ENCODE results near the gene MAP3K5. TPM values are rescaled to one million over a fixed set of nuclear protein-coding genes. Genes with fewer than 3 reads are reported as not detected.

MAP3K5 gene
- total and polyA plus RNA-seq, 2 of the 8 experiments (the other 6 are each of a cell fraction or from before 2014, with no cell fraction given): 0.63 to 2.6 TPM

DNA sequence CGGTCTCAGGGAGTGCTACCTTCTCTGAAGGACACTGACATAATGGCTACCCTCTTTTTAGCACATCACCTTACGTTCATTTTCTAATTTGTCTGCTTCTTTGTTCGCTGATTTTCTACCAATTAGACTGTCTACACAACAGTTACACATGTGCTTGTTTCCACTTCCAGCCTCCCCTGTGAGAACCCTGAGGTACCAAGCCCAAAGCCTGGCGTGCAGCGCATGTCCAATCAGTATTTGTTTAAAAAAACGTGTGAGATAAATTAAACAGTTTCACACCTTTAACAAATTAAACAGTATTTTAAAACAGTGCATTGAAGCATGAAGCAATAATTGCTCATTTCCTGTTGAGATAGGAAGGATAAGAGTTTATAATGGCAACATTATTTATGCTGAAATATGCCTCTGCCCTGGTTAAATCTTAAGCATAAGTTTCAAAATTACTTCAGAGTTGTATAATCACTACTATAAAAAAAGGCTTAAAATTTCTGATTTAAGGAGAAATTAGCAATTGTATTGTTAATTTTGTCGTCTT lies 88.9 kb downstream of the MAP3K5 start:
- Histone ChIP-seq H3K79me1 (ENCODE audit: low read depth, low read length) (no peaks in the 10 kb centered on the region), H2AFZ (ENCODE audit: low read length) (no peak overlapping the region), H2BK12ac (ENCODE audit: low read depth, low read length) (no peak overlapping the region), H3K4me1 (replicated peaks in 1 of 4; ENCODE audit: control insufficient read depth in 3 of 4, insufficient read depth in 4 of 4, low read length in 3 of 4) (peaks cover 0 to 2% (median 0%) of the 10 kb centered on the region in 4 experiments; a peak in 1 of 7 replicates), H3K9me3 (ENCODE audit: insufficient read depth in 2 of 2, low read depth in 1 of 2, low read length in 1 of 2) (no peaks in the 10 kb centered on the region), H3K4me2 (ENCODE audit: insufficient read depth in 1 of 2, low read depth in 2 of 2, low read length in 2 of 2) (no peak overlapping the region), H4K5ac (ENCODE audit: insufficient read length, low read depth, low read length) (no peak overlapping the region), H4K8ac (ENCODE audit: extremely low read depth, insufficient read depth, low read length) (no peak overlapping the region), H4K20me1 (replicated peaks in 1 of 2; ENCODE audit: control insufficient read depth in 1 of 2, insufficient read depth in 2 of 2, low read length in 2 of 2) (no peaks in the 10 kb centered on the region), H3K36me3 (ENCODE audit: control insufficient read depth in 2 of 4, insufficient read depth in 4 of 4, low read length in 3 of 4) (no peaks in the 10 kb centered on the region), H3K79me2 (ENCODE audit: control insufficient read depth in 1 of 2, insufficient read depth in 2 of 2, low read length in 2 of 2) (no peaks in the 10 kb centered on the region), H3K27me3 (replicated peaks in 1 of 4; ENCODE audit: control insufficient read depth in 3 of 4, extremely low read depth in 1 of 4, insufficient read depth in 3 of 4, low read length in 3 of 4) (peaks cover 0 to 4% (median 0%) of the 10 kb centered on the region in 4 experiments; a peak in 1 of 7 replicates), H3K23me2 (ENCODE audit: low read depth, low read length) (no peaks in the 10 kb centered on the region), H3K27ac (ENCODE audit: low read depth, low read length) (no peak overlapping the region), H3K9ac (replicated peaks in 1 of 4; ENCODE audit: extremely low read depth in 1 of 4, low read depth in 3 of 4, low read length in 3 of 4) (no peak overlapping the region), H2BK20ac (ENCODE audit: low read length) (no peak overlapping the region), H3K4me3 (ENCODE audit: extremely low read depth in 1 of 4, insufficient read depth in 2 of 4, low read depth in 3 of 4, low read length in 4 of 4) (no peak overlapping the region), H2BK120ac (replicated peaks; ENCODE audit: low read depth, low read length) (no peak overlapping the region), H3K4ac (replicated peaks; ENCODE audit: insufficient read length, low read depth, low read length) (no peak overlapping the region), H3K56ac (replicated peaks; ENCODE audit: insufficient read length, low read depth, low read length) (no peak overlapping the region), H3K23ac (ENCODE audit: insufficient read length) (no peak overlapping the region), H2AK5ac (ENCODE audit: low read depth, low read length) (no peak overlapping the region), H4K91ac (replicated peaks; ENCODE audit: insufficient read length, low read length) (no peak overlapping the region), H3K14ac (ENCODE audit: insufficient read length) (no peak overlapping the region), H2BK5ac (ENCODE audit: low read depth, low read length) (no peak overlapping the region), H2BK15ac (ENCODE audit: low read length) (no peak overlapping the region), H3K18ac (ENCODE audit: extremely low read depth, low read length) (no peak overlapping the region)
- DNase-seq (ENCODE audit: low read depth in 1 of 2, low spot score in 2 of 2): no peak
- no peak for TF ChIP-seq SIX5 (IDR thresholded peaks at IDR 0.05; ENCODE audit: low read depth, low read length)
- POLR2A ChIA-PET (ENCODE audit: partially characterized antibody): no interaction called here
- CTCF ChIA-PET (ENCODE audit: partially characterized antibody): no interaction called here
- FAIRE-seq: no peak
- WGBS, 2 experiments (ENCODE audit: extremely low coverage in 1 of 2, insufficient coverage in 1 of 2, insufficient read length in 1 of 2, insufficient replicate concordance in 2 of 2, low coverage in 1 of 2, low lambda C conversion rate in 2 of 2, missing lambda C conversion rate in 1 of 2): 91% methylated on average over 7 of the region's 7 CpGs; no CpG with 5 or more reads in 1 of the 2 experiments

All from H1 (cell line).